GM21381 (cell line): ENCODE data around the gene PFKFB4.

ENCODE experiments used
- ATAC-seq: cut with Tn5 transposase; IDR thresholded peaks from one replicate; pipeline ENCODE4 v1.9.1; 2021; ENCODE audit warnings: mild to moderate bottlenecking, moderate library complexity; ENCODE audit not compliant: unreplicated experiment

The PFKFB4 gene

DNA sequence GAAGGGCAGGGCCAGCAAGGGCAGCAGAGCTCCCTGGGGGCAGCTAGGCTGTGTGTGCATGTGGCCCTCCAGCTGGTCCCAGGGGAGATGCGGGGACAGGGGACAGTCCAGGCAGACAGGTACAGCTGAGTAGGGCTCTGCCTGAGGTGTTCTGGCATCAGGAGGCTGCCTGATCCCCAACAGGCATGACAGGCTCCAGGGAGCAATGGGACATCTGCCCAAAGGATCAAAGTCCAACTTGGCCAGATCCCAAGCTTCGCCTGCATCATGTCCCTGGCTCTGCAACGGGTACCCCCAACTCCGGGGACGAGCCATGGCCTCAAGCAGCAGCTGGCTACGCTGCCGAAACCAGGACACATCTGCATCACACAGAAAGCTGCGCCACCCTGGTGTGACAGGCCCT is 88.3 kb downstream of the PFKFB4 start:
- no peak for ATAC-seq
